CD8-positive, alpha-beta memory T cell (primary cell): Measurements from ENCODE around the gene TEX101. TPM values are rescaled to one million over a fixed set of nuclear protein-coding genes. Genes with fewer than 3 reads are reported as not detected.
"Not testable (repeated sequence)": the region's sequence is repeated elsewhere in the genome, so short reads cannot be mapped to it uniquely, and the experiment has no call there.

Experiments
- CTCF ChIA-PET: fragments of 350-600 bp; sonication (Branson Sonifier 250); formaldehyde crosslinking; loops from one replicate; lab custom pipeline; 2021; ENCODE audit warnings: antibody characterized with exemption; lab: Charles Lee
- POLR2A ChIA-PET: fragments of 350-600 bp; sonication (Branson Sonifier 250); formaldehyde crosslinking; loops from one replicate; lab custom pipeline; 2021; ENCODE audit warnings: antibody characterized with exemption; lab: Charles Lee
- DNase-seq, 5 donors: peaks; one replicate each; pipeline versions ENCODE4 v3.0.0 to v3.0.0-alpha.2; 2020 to 2022; ENCODE audit warnings: mixed read lengths in 1 of 5
- H3K27ac ChIP-seq: one replicate; pipeline ENCODE4 v1.7.0; 2013; ENCODE audit warnings: low read depth, mild to moderate bottlenecking, low read length, moderate library complexity
- H3K27me3 ChIP-seq: 2 replicates; pipeline ENCODE4 v1.7.0; 2013; ENCODE audit warnings: low read length, mild to moderate bottlenecking; ENCODE audit not compliant: insufficient read depth, poor library complexity, severe bottlenecking
- H3K36me3 ChIP-seq: 2 replicates; pipeline ENCODE4 v1.7.0; 2013; ENCODE audit warnings: mild to moderate bottlenecking, low read length, moderate library complexity; ENCODE audit not compliant: insufficient read depth
- H3K4me1 ChIP-seq: 2 replicates; pipeline ENCODE4 v1.7.0; 2013; ENCODE audit warnings: mild to moderate bottlenecking, low read length, moderate library complexity; ENCODE audit not compliant: insufficient read depth
- H3K4me3 ChIP-seq: 2 replicates; pipeline ENCODE4 v1.7.0; 2013; ENCODE audit warnings: mild to moderate bottlenecking, low read length
- H3K9me3 ChIP-seq: 2 replicates; pipeline ENCODE4 v1.7.0; 2013; ENCODE audit warnings: mild to moderate bottlenecking, low read length
- H3K27ac Mint-ChIP-seq, 8 donors: one replicate each; pipeline ENCODE4 v1.8.0; 2020 to 2021; ENCODE audit warnings: mixed read lengths in 8 of 8, mild to moderate bottlenecking in 6 of 8, inconsistent platforms in 3 of 8, moderate library complexity in 3 of 8
- H3K27me3 Mint-ChIP-seq, 2 donors: one replicate each; pipeline ENCODE4 v1.8.0; 2020 to 2021; ENCODE audit warnings: mixed read lengths in 2 of 2, mild to moderate bottlenecking in 1 of 2, moderate library complexity in 1 of 2
- H3K36me3 Mint-ChIP-seq, 3 donors: one replicate each; pipeline ENCODE4 v1.8.0; 2020 to 2021; ENCODE audit warnings: mixed read lengths in 3 of 3, inconsistent platforms in 1 of 3, mild to moderate bottlenecking in 1 of 3
- H3K4me1 Mint-ChIP-seq, 3 donors: one replicate each; pipeline ENCODE4 v1.8.0; 2020 to 2021; ENCODE audit warnings: mixed read lengths in 3 of 3, inconsistent platforms in 1 of 3, mild to moderate bottlenecking in 1 of 3
- H3K4me3 Mint-ChIP-seq, 7 donors: one replicate each; pipeline ENCODE4 v1.8.0; 2020 to 2021; ENCODE audit warnings: mixed read lengths in 7 of 7, mild to moderate bottlenecking in 6 of 7, moderate library complexity in 4 of 7, inconsistent platforms in 2 of 7
- H3K9me3 Mint-ChIP-seq, 5 donors: one replicate each; pipeline ENCODE4 v1.8.0; 2020 to 2022; ENCODE audit warnings: mixed read lengths in 5 of 5, mild to moderate bottlenecking in 3 of 5, moderate library complexity in 2 of 5, inconsistent platforms in 1 of 5
- polyA plus RNA-seq: library from polyadenylated mRNA; unstranded; fragments of 300-500 nt; fragmentation: Illumina TruSeq; gene quantifications from one replicate; pipeline ENCODE4 v1.2.3, GENCODE V29; 2021
- total RNA-seq, 2 experiments: library from RNA; stranded (reverse); gene quantifications; one replicate each; pipeline ENCODE4 v1.2.3, GENCODE V29; 2021

The TEX101 gene
- total and polyA plus RNA-seq, 3 experiments from 2014 or later, result not detected

DNA sequence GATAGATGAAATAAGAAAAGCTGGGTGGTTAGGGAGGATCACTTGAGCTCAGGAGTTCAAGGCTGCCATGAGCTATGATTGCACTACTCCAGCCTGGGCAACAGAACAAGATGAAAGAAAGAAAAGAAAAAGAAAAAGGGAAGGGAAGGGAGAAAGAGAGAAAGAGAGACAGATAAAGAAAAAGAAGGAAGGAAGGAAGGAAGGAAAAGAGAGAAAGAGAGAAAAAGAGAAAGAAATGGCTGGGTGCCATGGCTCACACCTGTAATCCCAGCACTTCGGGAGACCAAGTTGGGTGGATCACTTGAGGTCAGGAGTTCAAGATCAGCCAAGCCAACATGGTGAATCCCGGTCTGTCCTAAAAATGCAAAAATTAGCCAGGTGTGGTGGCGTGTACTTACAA, 21.1 kb downstream of the TEX101 start:
- POLR2A ChIA-PET, result interaction anchor here (0.5 to 0.7 kb wide), 2 partner anchors 13 to 652 kb away, joined by 4 to 5 read pairs; no protein-coding TSS in a partner anchor
- Histone ChIP-seq H3K36me3 (no peaks in the 10 kb centered on the region), H3K9me3 (no peaks in the 10 kb centered on the region), H3K4me1 (peaks cover 45% of the 10 kb centered on the region), H3K4me3 (no peak overlapping the region), H3K27ac (no peak overlapping the region), H3K27me3 (no peaks in the 10 kb centered on the region)
- H3K4me3 Mint-ChIP-seq, result peak overlapping the region in 2 of 7 donors; percentile 9 to 80
- H3K36me3 Mint-ChIP-seq, result no peaks in the 10 kb centered on the region
- no peaks in the 10 kb centered on the region for H3K27me3 Mint-ChIP-seq
- no peak for DNase-seq
- CTCF ChIA-PET, result interaction anchor here (1.4 to 6.4 kb wide), 4 partner anchors 10 to 83 kb away, joined by 3 to 52 read pairs (median 28); no protein-coding TSS in a partner anchor
- H3K27ac Mint-ChIP-seq, result peak overlapping the region; percentile 13 to 93 (median 84)
- peaks cover 48 to 70% (median 60%) of the 10 kb centered on the region in 3 donors for H3K4me1 Mint-ChIP-seq
- H3K9me3 Mint-ChIP-seq, result no peaks in the 10 kb centered on the region

DNA sequence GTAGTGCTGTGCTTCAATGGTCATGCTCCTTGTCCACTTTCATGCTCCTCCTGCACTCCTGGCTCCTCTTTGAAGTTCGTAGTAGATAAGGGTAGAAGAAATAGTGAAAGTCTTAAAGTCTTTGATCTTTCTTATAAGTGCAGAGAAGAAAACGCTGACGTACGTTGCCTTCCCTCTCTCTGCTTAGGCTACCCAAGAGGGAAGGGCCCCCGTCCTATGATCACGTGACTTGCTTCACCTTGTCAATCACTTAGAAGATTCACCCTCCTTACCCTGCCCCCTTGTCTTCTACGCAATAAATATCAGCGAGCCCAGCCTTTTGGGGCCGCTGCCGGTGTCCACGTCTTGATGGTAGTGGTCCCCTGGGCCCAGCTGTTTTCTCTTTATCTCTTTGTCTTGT, 22.6 kb downstream of the TEX101 start:
- CTCF ChIA-PET, result interaction anchor here (6.4 to 13.1 kb wide), 2 partner anchors 10 to 86 kb away, joined by 50 to 316 read pairs; partner anchors contain the start of gene ETHE1
- Mint-ChIP-seq H3K27ac (peak overlapping the region; percentile 67 to 92 (median 87)), H3K4me1 (peaks cover 51 to 64% (median 60%) of the 10 kb centered on the region in 3 donors)
- H3K9me3 ChIP-seq, POLR2A ChIA-PET, H3K27me3 Mint-ChIP-seq, H3K27me3 ChIP-seq, H3K36me3 Mint-ChIP-seq, H3K4me3 Mint-ChIP-seq, H3K36me3 ChIP-seq, H3K4me3 ChIP-seq, H3K27ac ChIP-seq, H3K9me3 Mint-ChIP-seq: not testable (repeated sequence)
- DNase-seq, result peak in 1 of 5 donors; percentile 30
- peaks cover 45% of the 10 kb centered on the region for H3K4me1 ChIP-seq

- no peaks in the 10 kb centered on the region for H3K27me3 Mint-ChIP-seq
- peak overlapping the region; percentile 67 to 92 (median 87) for H3K27ac Mint-ChIP-seq
- H3K9me3 Mint-ChIP-seq, result no peaks in the 10 kb centered on the region
These were observed 23.0 kb downstream of the TEX101 start for GRCh38 chr19:43437712-43438111.

GRCh38 chr19:43438291-43439031, 23.8 kb downstream of the TEX101 start:
- H3K4me3 Mint-ChIP-seq, result peak overlapping the region in 6 of 7 donors; percentile 13 to 74 (median 64)

More at GRCh38 chr19:43437712-43438111, 23.0 kb downstream of the TEX101 start:
- Histone ChIP-seq H3K4me1 (peaks cover 45% of the 10 kb centered on the region), H3K4me3 (no peak overlapping the region), H3K36me3 (no peaks in the 10 kb centered on the region), H3K27me3 (no peaks in the 10 kb centered on the region), H3K27ac (no peak overlapping the region), H3K9me3 (no peaks in the 10 kb centered on the region)
- peak overlapping the region in 2 of 7 donors; percentile 29 to 74 for H3K4me3 Mint-ChIP-seq
- peaks cover 50 to 60% (median 58%) of the 10 kb centered on the region in 3 donors for H3K4me1 Mint-ChIP-seq
- ChIA-PET POLR2A (no interaction called here), CTCF (interaction anchor here (3.7 to 13.1 kb wide), 3 partner anchors 9 to 157 kb away, joined by 25 to 316 read pairs (median 50); partner anchors contain the start of genes ETHE1, IRGQ and ZNF576)
- no peak for DNase-seq
- no peaks in the 10 kb centered on the region for H3K36me3 Mint-ChIP-seq

GRCh38 chr19:43439032-43439708, 24.5 kb downstream of the TEX101 start:
- peaks cover 44 to 60% (median 55%) of the 10 kb centered on the region in 3 donors for H3K4me1 Mint-ChIP-seq
- peak overlapping the region; percentile 77 to 96 (median 94) for H3K27ac Mint-ChIP-seq
- ChIA-PET CTCF (interaction anchor here (1.1 to 13.1 kb wide), 9 partner anchors 8 to 156 kb away, joined by 3 to 316 read pairs (median 8); partner anchors contain the start of genes ETHE1, IRGQ, PHLDB3 and ZNF576), POLR2A (interaction anchor here (0.5 to 2.3 kb wide), 8 partner anchors 25 to 181 kb away, joined by 3 to 20 read pairs (median 4); partner anchors contain the start of gene IRGQ)
- H3K9me3 Mint-ChIP-seq, result no peaks in the 10 kb centered on the region
- Histone ChIP-seq H3K4me3 (peak overlapping the region; percentile 68), H3K9me3 (no peaks in the 10 kb centered on the region), H3K4me1 (peaks cover 36% of the 10 kb centered on the region), H3K27me3 (no peaks in the 10 kb centered on the region), H3K36me3 (no peaks in the 10 kb centered on the region), H3K27ac (peak overlapping the region; percentile 87)
- peak; percentile 12 to 80 (median 75) for DNase-seq
- no peaks in the 10 kb centered on the region for H3K36me3 Mint-ChIP-seq
- peak overlapping the region in 6 of 7 donors; percentile 13 to 74 (median 45) for H3K4me3 Mint-ChIP-seq
- no peaks in the 10 kb centered on the region for H3K27me3 Mint-ChIP-seq

More at GRCh38 chr19:43438291-43439031, 23.8 kb downstream of the TEX101 start:
- Histone ChIP-seq H3K36me3 (no peaks in the 10 kb centered on the region), H3K27ac (peak overlapping the region; percentile 87), H3K9me3 (no peaks in the 10 kb centered on the region), H3K4me3 (peak overlapping the region; percentile 68), H3K4me1 (peaks cover 39% of the 10 kb centered on the region), H3K27me3 (no peaks in the 10 kb centered on the region)
- peak overlapping the region; percentile 77 to 96 (median 94) for H3K27ac Mint-ChIP-seq
- ChIA-PET CTCF (interaction anchor here (1.4 to 13.1 kb wide), 8 partner anchors 9 to 157 kb away, joined by 3 to 316 read pairs (median 8); partner anchors contain the start of genes ETHE1, IRGQ and ZNF576), POLR2A (interaction anchor here (0.6 to 2.3 kb wide), 6 partner anchors 25 to 96 kb away, joined by 3 to 20 read pairs (median 4); no protein-coding TSS in a partner anchor)
- no peak for DNase-seq
- no peaks in the 10 kb centered on the region for H3K9me3 Mint-ChIP-seq
- no peaks in the 10 kb centered on the region for H3K36me3 Mint-ChIP-seq
- no peaks in the 10 kb centered on the region for H3K27me3 Mint-ChIP-seq
- peaks cover 44 to 58% (median 55%) of the 10 kb centered on the region in 3 donors for H3K4me1 Mint-ChIP-seq

DNA sequence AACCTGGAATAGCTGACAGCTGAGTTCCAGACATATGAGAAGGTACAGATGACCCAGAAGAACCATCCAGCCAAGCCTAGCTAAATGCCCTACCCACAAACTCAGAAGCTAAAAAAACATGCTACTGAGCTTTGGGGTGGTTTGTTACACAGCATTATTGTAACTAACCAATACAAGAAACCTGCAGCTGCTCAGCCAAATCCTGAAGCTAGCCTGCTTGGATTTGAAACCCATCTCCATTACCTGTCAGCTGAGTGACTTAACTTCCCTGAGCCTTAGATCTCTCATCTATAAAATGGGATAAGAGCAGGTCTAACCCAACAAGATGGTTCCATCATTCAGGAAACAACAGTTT, 25.0 kb downstream of the TEX101 start:
- Mint-ChIP-seq H3K36me3 (no peaks in the 10 kb centered on the region), H3K27ac (peak overlapping the region; percentile 60 to 96 (median 93)), H3K9me3 (no peaks in the 10 kb centered on the region), H3K27me3 (no peaks in the 10 kb centered on the region), H3K4me1 (peaks cover 43 to 57% (median 52%) of the 10 kb centered on the region in 3 donors), H3K4me3 (peak overlapping the region in 3 of 7 donors; percentile 18 to 74 (median 56))
- Histone ChIP-seq H3K27ac (no peak overlapping the region), H3K4me3 (no peak overlapping the region), H3K36me3 (no peaks in the 10 kb centered on the region), H3K27me3 (no peaks in the 10 kb centered on the region), H3K4me1 (peaks cover 36% of the 10 kb centered on the region), H3K9me3 (no peaks in the 10 kb centered on the region)
- ChIA-PET CTCF (interaction anchor here (1.1 to 13.1 kb wide), 9 partner anchors 7 to 156 kb away, joined by 3 to 316 read pairs (median 8); partner anchors contain the start of genes ETHE1, IRGQ, PHLDB3 and ZNF576), POLR2A (interaction anchor here (0.5 to 2.3 kb wide), 7 partner anchors 24 to 181 kb away, joined by 3 to 20 read pairs (median 3); partner anchors contain the start of gene IRGQ)
- DNase-seq, result no peak

DNA sequence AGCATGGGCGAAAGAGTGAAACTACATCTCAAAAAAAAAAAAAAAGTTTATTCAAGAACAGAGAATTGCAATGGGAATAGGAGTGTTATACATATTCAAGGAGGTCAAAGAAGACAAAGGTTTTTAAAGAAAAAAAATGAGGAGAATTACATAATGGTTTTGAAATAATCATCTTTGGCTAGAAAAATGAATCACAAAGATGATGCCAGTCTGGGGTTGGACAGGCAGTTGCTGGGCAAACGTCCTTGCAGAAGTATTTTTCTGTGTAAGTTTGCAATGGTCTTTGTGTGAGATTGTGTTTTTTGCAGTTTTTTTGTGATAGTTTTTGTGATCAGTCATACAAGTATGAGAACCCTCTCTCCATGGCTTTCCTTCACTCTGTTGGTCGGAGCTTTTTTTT, 27.0 kb downstream of the TEX101 start:
- ChIA-PET POLR2A (no interaction called here), CTCF (interaction anchor here (1.9 to 13.1 kb wide), 2 partner anchors 10 to 82 kb away, joined by 7 to 316 read pairs; partner anchors contain the start of gene ETHE1)
- Histone ChIP-seq H3K9me3 (no peaks in the 10 kb centered on the region), H3K4me3 (no peak overlapping the region), H3K27ac (no peak overlapping the region), H3K36me3 (no peaks in the 10 kb centered on the region), H3K4me1 (peaks cover 37% of the 10 kb centered on the region), H3K27me3 (no peaks in the 10 kb centered on the region)
- H3K36me3 Mint-ChIP-seq, result no peaks in the 10 kb centered on the region
- peak overlapping the region in 1 of 7 donors; percentile 12 for H3K4me3 Mint-ChIP-seq
- H3K4me1 Mint-ChIP-seq, result peaks cover 36 to 47% (median 43%) of the 10 kb centered on the region in 3 donors
- H3K9me3 Mint-ChIP-seq, result no peaks in the 10 kb centered on the region
- no peak for DNase-seq
- peak overlapping the region in 7 of 8 donors; percentile 51 to 88 (median 77) for H3K27ac Mint-ChIP-seq
- no peaks in the 10 kb centered on the region for H3K27me3 Mint-ChIP-seq
